T-helper 2 cell treated with Interferon-gamma antibody and Interleukin-4, amounts not matched to agents 5 μg/mL and 100 μg/mL, for 36 hours (primary cell): ENCODE measurements around the gene KRTAP20-2.

Experiments used
- DNase-seq: peaks from one replicate; pipeline ENCODE4 v3.0.0; 2021; ENCODE audit warnings: low spot score
- H3K27ac Mint-ChIP-seq: one replicate; pipeline ENCODE4 v1.8.0; 2021; ENCODE audit warnings: mild to moderate bottlenecking, mixed read lengths
- H3K27me3 Mint-ChIP-seq: one replicate; pipeline ENCODE4 v1.8.0; 2021; ENCODE audit warnings: low read depth, mixed read lengths
- H3K36me3 Mint-ChIP-seq: one replicate; pipeline ENCODE4 v1.8.0; 2021; ENCODE audit warnings: low read depth, mixed read lengths
- H3K4me1 Mint-ChIP-seq: one replicate; pipeline ENCODE4 v1.8.0; 2021; ENCODE audit warnings: low read depth, mixed read lengths
- H3K4me3 Mint-ChIP-seq: one replicate; pipeline ENCODE4 v1.8.0; 2022; ENCODE audit warnings: mild to moderate bottlenecking, moderate library complexity, mixed read lengths
- H3K9me3 Mint-ChIP-seq: one replicate; pipeline ENCODE4 v1.8.0; 2021; ENCODE audit warnings: mixed read lengths

Gene KRTAP20-2

GRCh38 chr21:30634906-30635305, at the start of gene KRTAP20-2:
Gene KRTAP20-2 (plus strand): TSS chr21:30635206. CDS start chr21:30635264, 58 bp downstream.
- Mint-ChIP-seq H3K4me3 (no peak within 1 kb of the TSS), H3K27me3 (no peaks in the 10 kb centered on the region), H3K36me3 (no peaks in the 10 kb centered on the region), H3K4me1 (no peaks in the 10 kb centered on the region), H3K9me3 (no peaks in the 10 kb centered on the region), H3K27ac (no peak within 1 kb of the TSS)
- DNase-seq, result no peak

GRCh38 chr21:30590297-30590696, 44.7 kb upstream of the KRTAP20-2 start, which contains the start of gene KRTAP22-2:
Gene KRTAP22-2 (minus strand): TSS chr21:30590397.
- H3K27me3 Mint-ChIP-seq, result no peaks in the 10 kb centered on the region
- H3K4me1 Mint-ChIP-seq, result no peaks in the 10 kb centered on the region
- no peak for DNase-seq
- H3K9me3 Mint-ChIP-seq, result no peaks in the 10 kb centered on the region
- no peak within 1 kb of the TSS for H3K4me3 Mint-ChIP-seq
- H3K27ac Mint-ChIP-seq, result no peak within 1 kb of the TSS
- no peaks in the 10 kb centered on the region for H3K36me3 Mint-ChIP-seq

- DNase-seq, result no peak
- Mint-ChIP-seq H3K4me1 (no peaks in the 10 kb centered on the region), H3K27me3 (no peaks in the 10 kb centered on the region), H3K27ac (no peak within 1 kb of the TSS), H3K36me3 (no peaks in the 10 kb centered on the region), H3K9me3 (no peaks in the 10 kb centered on the region), H3K4me3 (no peak within 1 kb of the TSS)
Measured at GRCh38 chr21:30592140-30592539, 42.9 kb upstream of the KRTAP20-2 start, which contains the start of gene KRTAP6-3. Gene KRTAP6-3 (plus strand): TSS chr21:30592440. CDS start chr21:30592446, 6 bp downstream.

GRCh38 chr21:30598802-30599201, 36.2 kb upstream of the KRTAP20-2 start, which contains the start of gene KRTAP6-2:
Gene KRTAP6-2 (minus strand): TSS chr21:30598902. CDS start chr21:30598874, 28 bp downstream.
- DNase-seq, result no peak
- Mint-ChIP-seq H3K4me1 (no peaks in the 10 kb centered on the region), H3K27me3 (peaks cover 2% of the 10 kb centered on the region), H3K27ac (no peak within 1 kb of the TSS), H3K9me3 (peaks cover 11% of the 10 kb centered on the region), H3K4me3 (no peak within 1 kb of the TSS), H3K36me3 (no peaks in the 10 kb centered on the region)

DNA sequence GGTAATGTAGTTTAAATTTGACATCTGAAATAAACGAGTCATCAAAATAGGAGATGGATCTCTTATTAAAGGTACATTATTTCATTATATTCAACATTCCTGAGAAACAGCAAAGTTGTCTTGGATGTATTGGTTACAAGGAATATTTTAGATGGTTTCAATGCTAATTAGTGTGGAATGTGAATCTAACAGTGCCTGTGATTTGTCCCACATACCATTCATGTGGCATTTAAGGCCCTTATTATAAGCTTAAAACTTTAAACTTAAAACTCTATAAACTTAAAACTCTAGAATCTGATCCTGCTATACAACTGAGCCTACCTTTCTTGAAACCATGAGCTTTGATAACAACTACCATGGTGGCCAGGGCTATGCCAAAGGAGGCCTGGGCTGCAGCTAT, 34.2 kb upstream of the KRTAP20-2 start, which contains the start of gene KRTAP22-1:
Gene KRTAP22-1, plus strand, starts transcription at position 301 of the 400 bp plus-strand sequence.
- Mint-ChIP-seq H3K4me1 (no peaks in the 10 kb centered on the region), H3K9me3 (peaks cover 11% of the 10 kb centered on the region), H3K4me3 (no peak within 1 kb of the TSS), H3K27me3 (peaks cover 2% of the 10 kb centered on the region), H3K27ac (no peak within 1 kb of the TSS), H3K36me3 (no peaks in the 10 kb centered on the region)
- DNase-seq, result no peak

DNA sequence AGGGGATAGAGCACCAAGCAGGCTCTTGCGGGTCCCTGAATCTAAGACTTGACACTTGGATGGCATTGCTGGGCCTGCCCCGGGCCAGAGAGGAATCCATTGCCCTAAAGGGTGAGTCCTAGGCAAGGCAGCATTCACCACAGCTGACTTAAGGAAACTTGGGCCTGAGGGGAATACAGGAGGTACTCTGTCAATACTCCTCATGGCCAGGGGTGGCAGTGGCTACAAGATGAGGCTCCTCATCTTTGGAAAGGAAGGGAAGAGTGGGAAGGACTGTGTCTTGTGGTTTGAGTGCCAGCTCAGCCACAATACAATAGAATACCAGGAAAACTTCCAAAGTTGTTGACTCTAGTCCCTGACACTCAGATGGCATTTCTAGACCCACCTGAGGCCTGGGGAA, 29.0 kb upstream of the KRTAP20-2 start:
- Mint-ChIP-seq H3K27ac (no peak overlapping the region), H3K4me1 (no peaks in the 10 kb centered on the region), H3K27me3 (peaks cover 2% of the 10 kb centered on the region), H3K9me3 (peaks cover 20% of the 10 kb centered on the region), H3K36me3 (no peaks in the 10 kb centered on the region), H3K4me3 (no peak overlapping the region)
- DNase-seq, result no peak

GRCh38 chr21:30612132-30612531, 22.9 kb upstream of the KRTAP20-2 start:
- H3K27ac Mint-ChIP-seq, result no peak overlapping the region
- no peaks in the 10 kb centered on the region for H3K27me3 Mint-ChIP-seq
- H3K4me3 Mint-ChIP-seq, result no peak overlapping the region
- H3K36me3 Mint-ChIP-seq, result no peaks in the 10 kb centered on the region
- no peak for DNase-seq
- H3K4me1 Mint-ChIP-seq, result peaks cover 2% of the 10 kb centered on the region
- H3K9me3 Mint-ChIP-seq, result peaks cover 18% of the 10 kb centered on the region

GRCh38 chr21:30613836-30614235, 21.2 kb upstream of the KRTAP20-2 start, which contains the start of gene KRTAP6-1:
Gene KRTAP6-1 (minus strand): TSS chr21:30613930. CDS start chr21:30613904, 26 bp downstream.
- no peak within 1 kb of the TSS for H3K4me3 Mint-ChIP-seq
- no peaks in the 10 kb centered on the region for H3K27me3 Mint-ChIP-seq
- peaks cover 2% of the 10 kb centered on the region for H3K4me1 Mint-ChIP-seq
- no peaks in the 10 kb centered on the region for H3K36me3 Mint-ChIP-seq
- H3K9me3 Mint-ChIP-seq, result peaks cover 18% of the 10 kb centered on the region
- H3K27ac Mint-ChIP-seq, result no peak within 1 kb of the TSS
- DNase-seq, result no peak

GRCh38 chr21:30615199-30615598, 19.8 kb upstream of the KRTAP20-2 start:
- Mint-ChIP-seq H3K36me3 (no peaks in the 10 kb centered on the region), H3K27me3 (no peaks in the 10 kb centered on the region), H3K4me3 (no peak overlapping the region), H3K27ac (no peak overlapping the region), H3K4me1 (peaks cover 2% of the 10 kb centered on the region), H3K9me3 (peaks cover 18% of the 10 kb centered on the region)
- DNase-seq, result no peak

DNA sequence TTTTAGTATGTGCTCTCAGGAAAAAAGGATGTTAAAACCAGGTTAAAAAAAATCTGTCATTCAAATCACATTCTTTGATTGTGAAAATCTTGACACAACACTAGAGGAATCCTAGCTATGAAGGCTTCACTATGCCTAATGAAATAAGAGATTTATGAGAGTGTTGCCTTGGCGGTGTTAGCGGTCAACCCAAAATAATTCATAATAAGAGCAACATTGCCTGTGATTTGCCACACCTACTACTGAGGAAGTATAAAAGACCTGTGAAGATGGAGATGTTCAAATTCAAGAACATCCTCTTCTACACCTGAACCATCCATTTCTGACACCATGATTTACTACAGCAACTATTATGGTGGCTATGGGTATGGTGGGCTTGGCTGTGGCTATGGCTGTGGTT, 18.9 kb upstream of the KRTAP20-2 start, which contains the start of gene KRTAP20-1:
Gene KRTAP20-1, plus strand, starts transcription at position 301 of the 400 bp plus-strand sequence. Its CDS starts 30 bp downstream, at position 331.
- Mint-ChIP-seq H3K27ac (no peak within 1 kb of the TSS), H3K4me3 (no peak within 1 kb of the TSS), H3K36me3 (no peaks in the 10 kb centered on the region), H3K9me3 (peaks cover 8% of the 10 kb centered on the region), H3K4me1 (peaks cover 2% of the 10 kb centered on the region), H3K27me3 (no peaks in the 10 kb centered on the region)
- no peak for DNase-seq

DNA sequence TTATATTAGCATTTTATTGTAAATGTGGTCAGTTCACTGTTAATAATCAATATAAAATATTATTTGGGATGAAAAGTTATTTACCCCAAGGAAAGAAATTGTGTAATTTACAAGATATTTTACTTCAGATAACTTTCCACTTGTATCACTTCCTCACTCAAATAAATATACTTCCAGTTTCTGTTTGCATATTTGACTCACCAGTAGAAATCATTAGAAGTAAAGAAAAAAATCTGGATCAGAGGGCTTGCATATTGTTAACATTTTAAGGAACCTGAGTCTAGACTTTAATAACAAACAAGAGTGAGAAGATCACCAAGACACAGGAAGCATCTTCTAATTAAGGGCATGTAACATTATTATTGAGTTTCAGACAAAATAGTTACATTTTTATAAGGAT, 14.9 kb upstream of the KRTAP20-2 start:
- Mint-ChIP-seq H3K4me3 (no peak overlapping the region), H3K27ac (no peak overlapping the region), H3K27me3 (no peaks in the 10 kb centered on the region), H3K9me3 (no peaks in the 10 kb centered on the region), H3K4me1 (no peaks in the 10 kb centered on the region), H3K36me3 (no peaks in the 10 kb centered on the region)
- DNase-seq, result no peak

GRCh38 chr21:30620522-30620921, 14.5 kb upstream of the KRTAP20-2 start, which contains the start of gene KRTAP20-4:
Gene KRTAP20-4 (plus strand): TSS chr21:30620627.
- Mint-ChIP-seq H3K27ac (no peak within 1 kb of the TSS), H3K9me3 (no peaks in the 10 kb centered on the region), H3K36me3 (no peaks in the 10 kb centered on the region), H3K27me3 (no peaks in the 10 kb centered on the region), H3K4me3 (no peak within 1 kb of the TSS), H3K4me1 (no peaks in the 10 kb centered on the region)
- DNase-seq, result no peak

DNA sequence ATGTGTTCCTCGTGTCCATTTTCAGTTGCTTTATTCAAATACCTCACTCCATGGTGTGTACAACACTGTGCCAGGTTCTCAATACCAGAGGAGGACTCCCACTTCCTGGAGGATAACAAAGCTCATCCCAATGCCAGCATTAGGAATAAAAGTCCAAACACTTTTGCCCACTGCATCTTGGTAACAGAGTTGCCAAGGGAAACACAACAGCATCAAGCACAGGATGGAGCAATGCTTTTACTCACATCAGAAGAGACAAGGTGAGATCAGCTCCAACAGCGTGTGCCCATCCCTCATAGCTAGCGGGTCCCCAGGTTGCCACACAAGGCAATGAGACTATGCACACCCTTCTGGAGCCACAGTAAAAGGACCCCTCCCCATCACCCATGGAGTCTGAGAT, 11.6 kb upstream of the KRTAP20-2 start:
- Mint-ChIP-seq H3K27ac (no peak overlapping the region), H3K4me1 (no peaks in the 10 kb centered on the region), H3K36me3 (no peaks in the 10 kb centered on the region), H3K4me3 (no peak overlapping the region), H3K9me3 (peaks cover 3% of the 10 kb centered on the region), H3K27me3 (no peaks in the 10 kb centered on the region)
- DNase-seq, result no peak

- no peaks in the 10 kb centered on the region for H3K27me3 Mint-ChIP-seq
- DNase-seq, result no peak
- H3K27ac Mint-ChIP-seq, result no peak overlapping the region
- H3K4me1 Mint-ChIP-seq, result no peaks in the 10 kb centered on the region
- peaks cover 6% of the 10 kb centered on the region for H3K9me3 Mint-ChIP-seq
- no peaks in the 10 kb centered on the region for H3K36me3 Mint-ChIP-seq
- H3K4me3 Mint-ChIP-seq, result no peak overlapping the region
Measured at GRCh38 chr21:30625449-30626165, 9.4 kb upstream of the KRTAP20-2 start.
